ENCODE measurements around the gene TMEM79. TPM values are rescaled to one million over a fixed set of nuclear protein-coding genes. Genes with fewer than 3 reads are reported as not detected.

TMEM79 gene
- total RNA-seq, 4 donors from 2014 or later: 1.7 to 4.5 (median 3.1) TPM

DNA sequence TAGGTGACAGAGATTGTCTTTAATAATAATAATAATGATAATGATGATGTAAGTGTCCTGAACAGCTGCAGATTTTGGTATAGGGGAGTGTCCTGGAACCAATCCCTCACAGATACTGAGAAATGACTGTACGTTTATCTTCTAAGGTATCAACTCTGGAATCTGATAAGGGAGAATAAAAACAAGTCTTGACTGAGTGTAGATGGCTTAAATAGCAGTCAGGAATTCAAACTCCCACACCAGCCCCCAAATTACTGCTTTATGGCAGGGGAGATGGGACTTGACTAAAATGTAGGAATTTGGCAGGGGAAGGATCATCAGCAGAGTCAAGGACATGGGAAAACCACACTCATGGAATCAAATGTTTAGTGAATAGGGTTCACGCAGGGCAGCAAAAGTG lies 21.1 kb downstream of the TMEM79 start:
- no peaks in the 10 kb centered on the region for H3K4me1 ChIP-seq
- H3K27ac ChIP-seq: no peak overlapping the region
- peaks cover 4 to 64% (median 19%) of the 10 kb centered on the region in 3 donors for H3K36me3 ChIP-seq
- WGBS, 2 donors: 69 to 84% methylated on average over 2 of the region's 2 CpGs
- H3K9me3 ChIP-seq: no peaks in the 10 kb centered on the region
- DNase-seq (ENCODE audit: low spot score in 2 of 2): no peak
- no peaks in the 10 kb centered on the region for H3K27me3 ChIP-seq
- no peak overlapping the region for H3K4me3 ChIP-seq
- no peak for TF ChIP-seq EP300 (IDR thresholded peaks at IDR 0.05)
- no peak for TF ChIP-seq POLR2A (IDR thresholded peaks at IDR 0.05)
- TF ChIP-seq, protein P1, sequence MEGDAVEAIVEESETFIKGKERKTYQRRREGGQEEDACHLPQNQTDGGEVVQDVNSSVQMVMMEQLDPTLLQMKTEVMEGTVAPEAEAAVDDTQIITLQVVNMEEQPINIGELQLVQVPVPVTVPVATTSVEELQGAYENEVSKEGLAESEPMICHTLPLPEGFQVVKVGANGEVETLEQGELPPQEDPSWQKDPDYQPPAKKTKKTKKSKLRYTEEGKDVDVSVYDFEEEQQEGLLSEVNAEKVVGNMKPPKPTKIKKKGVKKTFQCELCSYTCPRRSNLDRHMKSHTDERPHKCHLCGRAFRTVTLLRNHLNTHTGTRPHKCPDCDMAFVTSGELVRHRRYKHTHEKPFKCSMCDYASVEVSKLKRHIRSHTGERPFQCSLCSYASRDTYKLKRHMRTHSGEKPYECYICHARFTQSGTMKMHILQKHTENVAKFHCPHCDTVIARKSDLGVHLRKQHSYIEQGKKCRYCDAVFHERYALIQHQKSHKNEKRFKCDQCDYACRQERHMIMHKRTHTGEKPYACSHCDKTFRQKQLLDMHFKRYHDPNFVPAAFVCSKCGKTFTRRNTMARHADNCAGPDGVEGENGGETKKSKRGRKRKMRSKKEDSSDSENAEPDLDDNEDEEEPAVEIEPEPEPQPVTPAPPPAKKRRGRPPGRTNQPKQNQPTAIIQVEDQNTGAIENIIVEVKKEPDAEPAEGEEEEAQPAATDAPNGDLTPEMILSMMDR (IDR thresholded peaks at IDR 0.05): no peak

DNA sequence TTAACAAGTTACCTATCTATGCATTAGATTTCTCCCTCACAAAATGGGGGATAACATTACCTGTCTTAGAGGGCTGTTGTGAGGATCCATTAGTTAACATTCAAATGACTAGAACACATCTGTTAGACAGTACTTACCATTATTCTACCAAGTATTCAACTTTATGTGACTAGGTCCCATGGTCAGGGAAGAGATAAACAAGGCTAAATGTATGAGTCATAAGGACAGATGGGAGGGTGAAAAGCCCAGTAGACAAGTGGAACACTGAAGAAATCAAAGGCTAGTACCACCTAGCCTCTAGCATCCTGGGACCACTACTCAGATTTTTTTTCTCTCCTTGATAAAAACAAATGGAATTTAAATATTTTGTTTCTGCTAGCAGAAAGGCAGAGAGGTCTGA lies 24.0 kb downstream of the TMEM79 start:
- Histone ChIP-seq H3K9me3 (no peaks in the 10 kb centered on the region), H3K36me3 (peaks cover 4 to 93% (median 35%) of the 10 kb centered on the region in 3 donors), H3K4me1 (no peaks in the 10 kb centered on the region), H3K27me3 (no peaks in the 10 kb centered on the region), H3K4me3 (no peak overlapping the region), H3K27ac (no peak overlapping the region)
- no peak for TF ChIP-seq POLR2A (IDR thresholded peaks at IDR 0.05)
- TF ChIP-seq, protein P1 (IDR thresholded peaks at IDR 0.05): no peak
- no peak for TF ChIP-seq EP300 (IDR thresholded peaks at IDR 0.05)
- no peak for DNase-seq (ENCODE audit: low spot score in 2 of 2)

DNA sequence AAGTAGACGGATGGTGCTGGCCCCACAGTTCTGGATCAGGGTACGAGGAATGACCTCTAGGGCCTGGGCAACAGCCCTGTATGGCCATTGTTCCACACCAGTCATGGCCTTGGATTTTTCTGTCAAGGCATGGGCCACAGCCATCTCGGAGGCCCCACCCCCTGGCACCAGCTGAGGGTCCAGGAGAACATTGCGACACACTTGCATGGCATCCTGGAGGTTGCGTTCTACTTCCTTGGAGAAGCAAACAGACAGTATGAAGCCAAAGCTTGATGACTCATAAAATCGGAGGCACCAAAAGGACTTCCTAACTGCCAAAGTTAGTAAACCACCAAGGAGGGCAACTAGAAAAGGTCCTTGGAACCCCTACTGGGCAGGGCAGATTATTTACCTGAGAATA lies 26.8 kb downstream of the TMEM79 start:
- H3K27ac ChIP-seq: no peak overlapping the region
- 79 to 80% methylated on average over 6 of the region's 6 CpGs for WGBS, 2 donors
- H3K4me3 ChIP-seq: no peak overlapping the region
- no peaks in the 10 kb centered on the region for H3K27me3 ChIP-seq
- no peaks in the 10 kb centered on the region for H3K4me1 ChIP-seq
- H3K9me3 ChIP-seq: no peaks in the 10 kb centered on the region
- no peak for TF ChIP-seq POLR2A (IDR thresholded peaks at IDR 0.05)
- TF ChIP-seq, protein P1 (IDR thresholded peaks at IDR 0.05): no peak
- peaks cover 4 to 100% (median 38%) of the 10 kb centered on the region in 3 donors for H3K36me3 ChIP-seq
- DNase-seq (ENCODE audit: low spot score in 2 of 2): no peak

DNA sequence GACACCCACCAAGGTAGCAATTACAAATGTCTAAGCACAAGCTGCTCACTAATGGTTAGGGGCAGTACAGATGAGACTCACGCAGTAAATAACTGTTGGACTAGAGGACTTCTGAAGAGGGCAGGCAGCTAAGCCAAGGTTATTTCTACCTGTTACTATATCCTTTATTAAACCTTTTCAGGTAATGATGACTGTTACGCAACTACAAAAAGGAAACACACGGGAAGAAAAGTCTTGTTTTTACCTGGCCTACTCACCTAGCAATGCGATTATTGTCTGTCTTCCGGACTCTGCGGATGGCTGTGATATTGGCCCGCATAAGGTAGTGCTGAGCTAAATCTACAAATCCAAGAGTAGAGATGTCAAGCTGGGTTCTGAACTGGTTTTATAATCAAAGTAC lies 32.8 kb downstream of the TMEM79 start:
- no peaks in the 10 kb centered on the region for H3K27me3 ChIP-seq
- no peak overlapping the region for H3K27ac ChIP-seq
- TF ChIP-seq POLR2A (IDR thresholded peaks at IDR 0.05) (no peak), EP300 (IDR thresholded peaks at IDR 0.05) (no peak)
- TF ChIP-seq, protein P1 (IDR thresholded peaks at IDR 0.05): no peak
- peaks cover 12 to 100% (median 55%) of the 10 kb centered on the region in 3 donors for H3K36me3 ChIP-seq
- 94 to 95% methylated on average over 7 of the region's 7 CpGs for WGBS, 2 donors
- DNase-seq (ENCODE audit: low spot score in 2 of 2): no peak
- H3K4me3 ChIP-seq: no peak overlapping the region
- no peaks in the 10 kb centered on the region for H3K9me3 ChIP-seq
- no peaks in the 10 kb centered on the region for H3K4me1 ChIP-seq

DNA sequence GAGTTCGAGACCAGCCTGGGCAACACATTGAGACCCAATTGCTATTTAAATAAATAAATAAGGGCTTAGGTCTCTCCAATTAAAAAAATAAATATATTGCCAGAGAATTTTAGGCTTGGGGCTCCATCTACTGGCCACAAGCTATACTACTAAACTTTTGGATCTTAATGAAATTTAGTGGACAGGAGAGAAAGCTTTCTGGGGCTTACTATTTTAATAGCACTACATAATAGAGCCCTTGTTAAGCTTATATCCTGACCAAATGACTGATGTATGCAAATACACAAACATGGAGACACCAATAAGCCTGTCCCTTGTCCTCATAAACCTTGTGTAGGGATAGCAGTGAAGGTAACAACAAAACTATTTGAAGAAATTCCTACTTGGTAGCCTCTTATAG lies 35.5 kb downstream of the TMEM79 start:
- Histone ChIP-seq H3K9me3 (no peaks in the 10 kb centered on the region), H3K4me1 (no peaks in the 10 kb centered on the region), H3K27ac (no peak overlapping the region), H3K27me3 (no peaks in the 10 kb centered on the region), H3K4me3 (no peak overlapping the region), H3K36me3 (peaks cover 17 to 100% (median 65%) of the 10 kb centered on the region in 3 donors)
- WGBS, 2 donors: 53 to 63% methylated on average over 1 of the region's 1 CpG
- TF ChIP-seq, protein P1 (IDR thresholded peaks at IDR 0.05): peak; percentile 27 to 45 (median 39)
- TF ChIP-seq EP300 (IDR thresholded peaks at IDR 0.05): no peak
- peak in 1 of 2 donors; percentile 15 for DNase-seq (ENCODE audit: low spot score in 2 of 2)
